HG02623 (cell line): ENCODE data around the gene WWOX.

ENCODE experiments used
- ATAC-seq: cut with Tn5 transposase; IDR thresholded peaks from one replicate; pipeline ENCODE4 v1.9.1; 2021; ENCODE audit warnings: moderate library complexity; ENCODE audit not compliant: unreplicated experiment

WWOX gene

GRCh38 chr16:78292086-78292843, 192.8 kb downstream of the WWOX start:
- no peak for ATAC-seq

DNA sequence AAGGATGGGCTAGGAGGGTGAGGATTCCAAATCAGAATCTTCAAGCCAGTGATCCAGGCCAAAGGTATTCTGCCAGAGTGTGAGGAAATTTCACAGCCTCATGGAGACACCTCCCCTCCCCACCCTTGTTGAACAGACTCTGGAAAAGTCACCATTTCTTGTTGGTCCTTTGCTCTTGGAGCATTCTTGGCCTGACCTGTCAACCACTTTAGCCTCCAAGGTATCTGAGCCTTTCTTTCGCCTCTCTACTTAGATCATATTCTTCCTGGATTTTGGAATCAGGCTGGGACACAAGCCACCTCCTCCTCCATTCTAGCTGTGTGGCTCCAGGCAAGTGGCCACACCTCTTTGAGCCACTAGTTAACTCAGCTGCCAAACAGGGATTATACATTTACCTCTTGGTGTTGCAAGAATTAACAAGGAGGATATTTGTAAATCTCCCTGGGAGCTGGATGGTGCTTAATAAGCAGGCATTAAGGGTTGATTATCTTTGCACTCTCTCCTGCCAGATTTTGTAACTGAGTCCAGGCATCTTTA, 193.5 kb downstream of the WWOX start:
- no peak for ATAC-seq

DNA sequence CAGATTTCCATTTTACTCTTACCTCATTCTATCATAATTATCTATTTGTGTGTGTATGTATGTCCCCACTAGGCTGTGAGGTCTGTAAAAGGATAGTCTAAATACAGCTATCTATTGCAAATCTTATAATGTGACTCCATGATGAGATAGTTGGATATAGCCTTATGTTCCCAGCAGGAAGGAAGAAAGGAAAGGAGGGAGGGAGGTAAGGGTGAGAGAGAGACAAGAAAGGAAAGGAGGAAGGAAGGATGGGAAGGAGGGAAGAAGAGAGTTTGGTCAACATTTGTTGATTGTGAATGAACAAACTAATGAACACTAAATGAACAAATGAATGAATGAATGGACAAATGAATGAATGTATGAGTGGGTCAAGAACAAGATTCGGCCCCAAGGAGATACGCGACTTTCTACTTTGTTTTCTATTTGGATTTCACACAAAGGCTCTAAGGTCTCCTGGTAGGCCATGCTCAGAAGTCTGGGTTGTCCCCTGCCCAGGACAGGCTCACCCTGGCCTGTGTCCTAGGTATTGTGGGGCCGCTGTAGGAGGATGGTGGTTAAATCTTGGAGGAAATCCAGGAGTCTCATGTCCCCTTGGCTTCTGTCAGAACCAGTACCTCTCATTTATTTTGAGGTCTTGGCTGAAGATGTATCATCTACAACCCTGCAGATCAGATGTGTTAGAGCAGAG, 195.2 kb downstream of the WWOX start:
- ATAC-seq: no peak

- ATAC-seq: no peak
Observed at GRCh38 chr16:78297066-78297666, 197.7 kb downstream of the WWOX start.

DNA sequence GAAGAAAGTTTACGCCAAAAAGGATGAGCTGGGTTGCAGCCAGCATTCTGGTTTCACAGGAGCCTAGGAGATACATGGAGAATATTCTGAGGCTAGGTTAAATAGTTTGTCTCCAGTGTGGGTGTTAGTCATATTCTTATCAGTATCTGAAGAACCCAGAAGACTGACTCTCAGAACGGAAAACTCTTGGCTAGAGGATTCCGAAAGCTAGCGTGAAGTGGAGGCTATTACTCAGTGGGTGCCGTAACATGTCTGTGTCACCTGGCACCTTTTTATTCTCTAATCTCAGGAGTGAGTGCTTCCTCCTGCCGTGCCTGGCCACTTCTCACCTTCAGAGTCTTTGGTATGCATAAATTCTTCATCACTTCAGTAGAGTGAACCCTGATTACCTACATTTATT, 199.5 kb downstream of the WWOX start:
- no peak for ATAC-seq

DNA sequence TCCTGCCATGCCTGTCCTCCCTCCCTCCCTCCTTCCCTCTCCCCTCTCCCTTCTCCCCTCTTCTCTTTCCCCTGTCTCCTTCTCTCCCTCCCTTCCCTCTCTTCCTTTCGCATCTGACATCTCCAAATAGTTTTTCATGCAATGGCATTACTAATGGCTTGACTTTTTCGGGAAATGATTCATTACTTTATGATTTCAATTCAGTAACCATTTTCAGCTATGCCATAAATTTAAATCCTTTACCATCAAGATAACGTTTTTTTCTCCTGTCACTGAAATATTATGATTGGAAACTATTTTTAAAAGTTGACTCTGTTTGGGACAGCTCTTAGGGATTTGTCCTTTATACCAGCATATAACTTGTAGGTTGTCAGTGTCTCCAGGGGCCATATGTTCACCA, 201.0 kb downstream of the WWOX start:
- no peak for ATAC-seq

DNA sequence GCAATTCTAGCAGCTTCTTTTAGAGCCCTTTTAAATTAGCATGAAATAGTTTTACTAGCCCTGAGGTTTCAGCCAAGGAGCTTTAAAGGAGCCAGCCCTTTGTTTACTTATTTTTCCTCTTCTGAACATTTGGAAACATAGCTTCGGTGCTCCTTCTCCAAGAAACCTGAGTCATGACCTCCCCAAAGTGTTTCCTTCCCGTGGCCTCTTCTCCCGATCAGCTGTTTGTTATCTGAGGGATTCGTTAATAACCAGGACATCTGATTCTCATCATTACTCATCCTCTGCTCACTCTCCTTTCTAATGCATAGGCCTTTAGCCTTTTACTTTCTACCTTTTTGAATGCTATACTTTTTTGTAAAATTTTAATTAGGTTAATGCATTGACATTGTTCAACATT, 204.5 kb downstream of the WWOX start:
- ATAC-seq: no peak

GRCh38 chr16:78306361-78306760, 206.9 kb downstream of the WWOX start:
- ATAC-seq: no peak

DNA sequence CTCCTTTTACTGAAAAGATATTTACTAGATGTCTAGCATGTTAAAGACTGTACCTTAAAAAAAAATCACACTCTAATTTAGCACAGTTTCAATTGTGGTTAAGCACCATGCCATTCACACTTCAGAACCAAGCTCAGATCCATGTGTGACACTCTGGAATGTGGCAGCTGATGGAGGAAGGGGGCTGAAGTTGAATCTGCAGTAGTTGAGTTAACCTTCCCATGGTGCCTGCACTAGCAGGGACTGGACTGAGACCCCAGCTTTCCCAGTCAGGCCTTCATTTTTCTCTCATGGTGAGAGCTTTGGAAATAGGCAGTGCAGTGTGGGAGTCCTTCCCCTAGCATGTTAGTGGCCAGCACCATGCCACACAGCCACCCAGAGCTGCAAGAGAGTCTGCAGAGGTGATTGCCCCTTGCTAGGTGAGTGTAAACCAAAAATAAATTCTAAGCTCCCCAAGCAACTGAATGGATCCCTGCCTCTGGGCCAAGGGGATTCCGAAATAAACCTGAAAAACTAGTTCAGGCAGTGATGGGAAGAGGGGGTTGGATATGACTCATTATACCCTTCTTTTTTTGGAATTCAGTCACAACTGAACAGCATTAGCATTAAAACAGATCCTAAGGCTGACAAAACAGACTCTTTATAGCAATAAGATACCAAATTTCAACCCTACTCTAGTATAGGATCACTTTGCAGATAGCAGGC, 208.5 kb downstream of the WWOX start:
- ATAC-seq: no peak

DNA sequence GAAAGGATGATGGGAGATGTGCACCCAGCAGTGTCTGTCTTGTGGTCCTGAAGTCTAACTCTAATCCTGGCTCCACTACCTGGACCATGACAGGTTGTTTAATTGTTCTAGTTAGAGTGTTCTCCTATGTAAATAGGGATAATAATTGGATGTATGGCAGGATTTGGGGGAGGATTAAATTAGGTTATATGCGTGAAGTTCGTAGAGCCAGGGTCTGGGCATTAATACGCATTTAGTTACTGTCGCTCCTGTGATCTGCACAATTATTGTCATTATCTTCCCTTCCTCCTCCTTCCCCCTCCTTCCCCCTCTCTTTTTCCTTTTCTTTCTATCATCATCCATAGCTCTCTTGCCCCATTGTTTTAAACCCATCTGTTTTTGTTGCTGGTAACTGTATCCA, 210.3 kb downstream of the WWOX start:
- ATAC-seq: no peak

GRCh38 chr16:78310196-78310595, 210.7 kb downstream of the WWOX start:
- no peak for ATAC-seq

GRCh38 chr16:78310990-78311561, 211.6 kb downstream of the WWOX start:
- no peak for ATAC-seq

DNA sequence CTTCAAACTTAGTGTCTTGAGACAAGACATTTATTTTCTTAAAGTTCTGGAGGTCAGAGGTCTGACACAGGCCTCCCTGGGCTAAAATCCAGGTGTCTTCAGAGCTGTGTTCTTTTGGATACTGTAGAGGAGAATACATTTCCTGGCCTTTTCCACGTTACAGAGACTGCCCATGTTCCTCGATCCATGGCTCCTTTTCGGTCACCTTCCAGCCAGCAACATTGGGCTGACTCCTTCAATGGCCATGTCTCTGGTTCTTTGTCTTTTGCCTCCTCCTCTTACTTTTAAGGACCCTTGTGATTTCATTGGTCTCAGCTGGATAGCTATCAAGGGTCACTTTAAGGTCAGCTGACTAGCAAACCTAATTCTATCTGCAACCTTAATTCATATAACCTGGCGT, 212.4 kb downstream of the WWOX start:
- ATAC-seq: no peak

GRCh38 chr16:78317564-78318240, 218.2 kb downstream of the WWOX start:
- ATAC-seq: no peak

- no peak for ATAC-seq
Observed at GRCh38 chr16:78321620-78322360, 222.3 kb downstream of the WWOX start.

- no peak for ATAC-seq
Observed at GRCh38 chr16:78323315-78323714, 223.9 kb downstream of the WWOX start.

- no peak for ATAC-seq
Observed at GRCh38 chr16:78324649-78325285, 225.3 kb downstream of the WWOX start.

GRCh38 chr16:78325468-78326352, 226.3 kb downstream of the WWOX start:
- ATAC-seq: no peak
